GM18507 (cell line): ENCODE measurements around the gene TSKU.

Experiments
- DNase-seq: peaks from one replicate; pipeline ENCODE4 v3.0.0; 2011; ENCODE audit warnings: low read depth; ENCODE audit not compliant: insufficient read length; ENCODE audit errors: extremely low spot score
- FAIRE-seq: peaks from 2 replicates; lab custom pipeline; 2011; peaks lifted over from hg19 to GRCh38; lab: Jason Lieb, UNC

The TSKU gene

GRCh38 chr11:76837696-76838677 is 54.8 kb downstream of the TSKU start:
- no peak for DNase-seq
- FAIRE-seq, result no peak

DNA sequence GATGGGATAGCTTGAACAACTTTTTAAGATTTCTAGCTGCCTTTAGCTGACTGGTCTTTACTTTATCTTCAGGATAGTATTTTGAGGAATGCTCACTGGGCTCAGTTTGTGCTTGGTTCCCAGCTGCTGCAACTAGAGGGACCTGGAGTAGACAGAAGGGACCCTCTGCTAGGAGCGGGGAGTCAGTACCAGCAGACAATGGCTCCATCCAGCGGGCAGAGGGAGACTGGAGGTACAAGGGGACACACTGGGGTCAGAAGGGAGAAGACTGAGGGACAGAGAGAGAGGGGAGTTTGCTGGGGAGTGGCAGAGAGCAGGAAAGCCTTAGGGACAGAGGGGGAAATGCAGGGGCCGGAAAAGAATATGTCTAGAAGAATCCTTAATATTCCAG is 55.5 kb downstream of the TSKU start:
- no peak for DNase-seq
- FAIRE-seq, result no peak

DNA sequence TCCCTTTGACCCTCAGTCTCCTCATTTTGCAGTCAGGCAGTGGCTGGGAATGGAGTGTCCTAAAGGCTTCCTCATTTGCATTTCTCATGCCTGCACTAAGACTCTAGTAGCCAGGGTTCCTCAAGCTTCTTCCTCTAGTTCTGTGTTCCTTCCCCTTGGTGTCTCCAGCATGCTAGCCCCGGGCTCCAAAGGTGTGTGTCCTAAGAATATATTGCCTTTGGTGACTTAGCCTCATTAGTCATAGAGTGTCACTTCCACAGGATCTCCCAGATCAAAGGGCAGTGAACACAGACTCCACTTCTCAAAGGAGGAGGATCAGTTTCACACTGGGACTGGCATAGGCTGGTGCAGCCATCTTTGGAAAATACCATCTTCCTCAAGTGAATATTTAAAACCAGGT is 56.2 kb downstream of the TSKU start:
- DNase-seq, result no peak
- FAIRE-seq, result no peak

- FAIRE-seq (no peak), DNase-seq (no peak)
Measured at GRCh38 chr11:76841923-76842452, 58.8 kb downstream of the TSKU start.

- FAIRE-seq, result no peak
- DNase-seq, result no peak
Measured at GRCh38 chr11:76843907-76844306, 60.8 kb downstream of the TSKU start.

DNA sequence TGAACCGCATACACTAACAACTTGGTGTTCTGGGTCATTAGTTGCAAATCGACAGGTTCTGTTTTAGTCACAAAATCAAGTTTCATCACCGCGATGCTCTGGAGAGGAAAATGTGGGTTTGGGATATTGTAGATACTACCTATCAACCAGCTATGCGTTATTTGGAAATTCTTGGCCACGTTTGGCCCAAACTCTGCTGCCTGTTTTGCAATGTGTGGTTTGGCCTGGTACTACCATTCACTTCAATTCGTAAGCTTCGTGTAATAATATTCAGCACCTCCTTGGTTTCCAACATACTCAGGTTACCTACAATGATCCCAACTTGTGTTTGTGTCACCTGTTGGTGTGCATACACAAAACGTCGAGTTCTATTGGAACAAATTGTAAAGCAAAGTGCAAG is 61.4 kb downstream of the TSKU start:
- DNase-seq (no peak), FAIRE-seq (no peak)

DNA sequence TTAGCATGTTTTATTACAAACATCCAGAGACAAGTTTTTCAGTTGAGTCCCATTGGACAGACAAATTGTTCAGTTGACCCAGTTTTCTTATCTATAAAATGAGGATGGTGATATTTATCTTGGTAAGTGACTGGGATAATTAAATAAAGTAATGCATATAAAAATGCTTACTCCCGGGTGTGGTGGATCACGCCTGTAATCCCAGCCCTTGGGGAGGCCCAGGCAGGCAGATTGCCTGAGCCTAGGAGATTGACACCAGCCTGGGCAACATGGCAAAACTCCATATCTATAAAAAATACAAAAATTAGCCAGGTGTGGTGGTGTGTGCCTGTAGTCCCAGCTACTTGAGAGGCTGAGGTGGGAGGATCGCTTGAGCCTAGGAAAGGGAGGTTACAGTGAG is 61.9 kb downstream of the TSKU start:
- no peak for DNase-seq
- no peak for FAIRE-seq

GRCh38 chr11:76846441-76846840 is 63.3 kb downstream of the TSKU start:
- no peak for FAIRE-seq
- no peak for DNase-seq
